Peyer's patch (tissue), 4 donors: ENCODE measurements around the gene SURF4. TPM values are rescaled to one million over a fixed set of nuclear protein-coding genes. Genes with fewer than 3 reads are reported as not detected.
A peak's percentile ranks its signal among the peaks of the same experiment; 100 is the strongest.

Experiments
- DNase-seq, 3 donors: peaks; one replicate each; pipeline ENCODE4 v3.0.0-alpha.2; 2017 to 2019
- H3K27ac ChIP-seq, 4 donors: fragments of 200-600 bp; sonication (generic); one replicate each; pipeline ENCODE4 v1.5.1; 2016 to 2019
- H3K27me3 ChIP-seq, 2 donors: fragments of 200-600 bp; sonication (generic); one replicate each; pipeline ENCODE4 v1.5.1; 2019
- H3K36me3 ChIP-seq, 3 donors: fragments of 200-600 bp; sonication (generic); one replicate each; pipeline ENCODE4 v1.5.1; 2016 to 2019
- H3K4me1 ChIP-seq, 4 donors: fragments of 200-600 bp; sonication (generic); one replicate each; pipeline ENCODE4 v1.5.1; 2016 to 2019
- H3K4me3 ChIP-seq, 4 donors: fragments of 200-600 bp; sonication (generic); 1 replicate in 3 of 4; 2 replicates in 1 of 4; pipeline ENCODE4 v1.5.1; 2016 to 2019; ENCODE audit warnings: mild to moderate bottlenecking in 1 of 4
- H3K9me3 ChIP-seq, 4 donors: fragments of 200-600 bp; sonication (generic); one replicate each; pipeline ENCODE4 v1.5.1; 2016 to 2019; ENCODE audit warnings: mild to moderate bottlenecking in 1 of 4
- POLR2A ChIP-seq, 2 donors: fragments of 450-650 bp; IDR thresholded peaks; one replicate each; pipeline ENCODE4 v1.5.1; 2017; ENCODE audit warnings: antibody characterized with exemption in 2 of 2, mild to moderate bottlenecking in 2 of 2, moderate library complexity in 2 of 2
- total RNA-seq, 4 donors: library from RNA; depleted of rRNA; stranded (reverse); fragments of >200 nt; gene quantifications; one replicate each; pipeline ENCODE4 v1.1.0, GENCODE V29; 2016
- TF ChIP-seq, protein P1 (sequence below), 6 experiments: fragments of 450-650 bp in 4 of 6; fragments of 200-600 bp in 2 of 6; sonication (generic) in 1 of 6; IDR thresholded peaks; one replicate each; pipeline ENCODE4 v1.5.1; 2017 to 2019; ENCODE audit warnings: antibody characterized with exemption in 6 of 6, mild to moderate bottlenecking in 3 of 6, moderate library complexity in 1 of 6

SURF4 gene
- total RNA-seq, 4 donors from 2014 or later = 56.9 to 281 (median 225) TPM

DNA sequence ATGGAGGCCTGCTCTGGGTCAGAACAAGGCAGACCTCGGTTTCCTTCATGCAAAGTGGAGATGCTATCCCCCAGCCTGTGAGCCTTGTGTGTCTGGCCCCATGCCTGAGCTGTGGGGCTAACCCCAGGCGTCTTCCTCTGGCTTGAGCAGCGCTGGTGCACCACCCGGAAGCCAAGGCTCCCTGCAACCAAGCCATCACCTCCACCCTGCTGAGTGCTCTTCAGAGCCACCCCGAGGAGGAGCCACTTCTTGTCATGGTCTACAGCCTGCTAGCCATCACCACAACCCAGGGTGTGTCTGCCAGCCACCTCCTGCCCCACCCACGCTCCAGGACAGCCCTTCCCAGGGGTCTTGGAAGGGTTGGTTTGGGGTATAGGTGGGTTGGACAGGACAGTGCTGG, 25.7 kb upstream of the SURF4 start:
- H3K36me3 ChIP-seq = peaks cover 0 to 26% (median 0%) of the 10 kb centered on the region in 3 donors
- no peak for DNase-seq
- TF ChIP-seq, protein P1, sequence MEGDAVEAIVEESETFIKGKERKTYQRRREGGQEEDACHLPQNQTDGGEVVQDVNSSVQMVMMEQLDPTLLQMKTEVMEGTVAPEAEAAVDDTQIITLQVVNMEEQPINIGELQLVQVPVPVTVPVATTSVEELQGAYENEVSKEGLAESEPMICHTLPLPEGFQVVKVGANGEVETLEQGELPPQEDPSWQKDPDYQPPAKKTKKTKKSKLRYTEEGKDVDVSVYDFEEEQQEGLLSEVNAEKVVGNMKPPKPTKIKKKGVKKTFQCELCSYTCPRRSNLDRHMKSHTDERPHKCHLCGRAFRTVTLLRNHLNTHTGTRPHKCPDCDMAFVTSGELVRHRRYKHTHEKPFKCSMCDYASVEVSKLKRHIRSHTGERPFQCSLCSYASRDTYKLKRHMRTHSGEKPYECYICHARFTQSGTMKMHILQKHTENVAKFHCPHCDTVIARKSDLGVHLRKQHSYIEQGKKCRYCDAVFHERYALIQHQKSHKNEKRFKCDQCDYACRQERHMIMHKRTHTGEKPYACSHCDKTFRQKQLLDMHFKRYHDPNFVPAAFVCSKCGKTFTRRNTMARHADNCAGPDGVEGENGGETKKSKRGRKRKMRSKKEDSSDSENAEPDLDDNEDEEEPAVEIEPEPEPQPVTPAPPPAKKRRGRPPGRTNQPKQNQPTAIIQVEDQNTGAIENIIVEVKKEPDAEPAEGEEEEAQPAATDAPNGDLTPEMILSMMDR (IDR thresholded peaks at IDR 0.05) = no peak
- TF ChIP-seq POLR2A (IDR thresholded peaks at IDR 0.05) = no peak

DNA sequence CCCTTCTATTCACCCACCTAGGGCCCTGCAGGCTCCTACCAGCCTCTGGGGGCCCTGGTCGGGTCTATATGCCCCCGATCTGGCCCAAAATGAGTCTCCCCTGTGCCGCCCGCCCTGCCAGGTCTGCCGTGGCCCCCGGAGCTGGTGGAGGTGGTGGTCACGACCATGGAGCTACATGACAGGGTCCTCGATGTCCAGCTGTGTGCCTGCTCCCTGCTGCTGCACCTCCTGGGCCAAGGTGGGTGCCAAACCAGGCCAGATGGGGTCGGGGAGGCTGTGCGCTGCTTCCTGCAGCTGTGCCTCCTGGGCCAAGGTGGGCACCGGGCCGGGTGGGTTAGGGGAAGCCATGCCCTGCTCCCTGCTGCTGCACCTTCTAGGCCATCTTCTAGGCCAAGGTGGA, 24.4 kb upstream of the SURF4 start:
- Histone ChIP-seq H3K27me3 (no peaks in the 10 kb centered on the region), H3K4me3 (no peak overlapping the region), H3K4me1 (no peaks in the 10 kb centered on the region), H3K27ac (no peak overlapping the region), H3K9me3 (no peaks in the 10 kb centered on the region), H3K36me3 (peaks cover 0 to 14% (median 0%) of the 10 kb centered on the region in 3 donors)
- TF ChIP-seq, protein P1 (IDR thresholded peaks at IDR 0.05) = no peak
- TF ChIP-seq POLR2A (IDR thresholded peaks at IDR 0.05) = no peak
- DNase-seq = no peak

More for the DNA sequence above, 25.7 kb upstream of the SURF4 start:
- no peaks in the 10 kb centered on the region for H3K9me3 ChIP-seq
- no peak overlapping the region for H3K27ac ChIP-seq
- H3K4me1 ChIP-seq = no peaks in the 10 kb centered on the region
- no peaks in the 10 kb centered on the region for H3K27me3 ChIP-seq
- no peak overlapping the region for H3K4me3 ChIP-seq

DNA sequence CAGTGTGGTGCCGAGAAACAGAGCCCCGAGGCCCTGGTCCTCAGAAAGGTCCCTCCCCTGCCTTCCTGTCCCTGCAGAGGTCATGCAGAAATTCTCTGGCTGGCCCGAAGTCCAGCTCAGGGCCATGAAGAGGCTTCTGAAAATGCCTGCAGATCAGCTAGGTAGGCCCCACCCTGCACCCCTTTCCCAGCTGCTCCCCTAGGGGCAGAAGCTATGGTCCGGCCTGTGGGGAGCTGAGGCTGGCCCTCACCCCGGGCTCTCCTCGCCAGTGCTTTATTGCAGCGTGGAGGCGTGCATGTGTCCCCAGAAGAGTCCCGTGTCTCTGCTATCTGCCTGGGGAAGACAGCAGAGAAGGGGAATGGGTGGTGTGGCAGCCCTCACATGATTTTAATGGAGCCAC, 22.0 kb upstream of the SURF4 start:
- TF ChIP-seq, protein P1 (IDR thresholded peaks at IDR 0.05) = no peak
- TF ChIP-seq POLR2A (IDR thresholded peaks at IDR 0.05) = no peak
- Histone ChIP-seq H3K27me3 (no peaks in the 10 kb centered on the region), H3K27ac (no peak overlapping the region), H3K9me3 (no peaks in the 10 kb centered on the region), H3K4me1 (no peaks in the 10 kb centered on the region), H3K4me3 (no peak overlapping the region), H3K36me3 (peaks cover 0 to 4% (median 0%) of the 10 kb centered on the region in 3 donors)
- no peak for DNase-seq

DNA sequence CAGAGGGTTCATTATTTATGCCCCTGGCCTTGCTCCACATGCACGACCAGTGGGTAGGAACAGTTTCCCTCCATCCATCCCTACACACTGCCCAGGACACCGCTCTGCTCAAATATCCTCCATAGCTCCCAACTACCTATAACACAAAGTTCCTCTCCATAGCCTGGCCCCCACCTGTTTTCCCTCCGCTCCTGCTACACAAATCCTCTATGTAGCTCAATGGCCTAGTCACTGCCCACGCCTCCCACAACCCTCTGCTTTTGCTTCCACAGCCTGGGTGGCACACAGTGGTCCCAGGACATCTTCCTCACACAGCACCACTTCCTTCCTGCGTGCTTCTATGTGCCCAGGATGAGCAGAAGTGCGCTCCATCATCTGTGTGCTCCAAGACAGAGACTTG, 21.5 kb upstream of the SURF4 start:
- H3K27me3 ChIP-seq = no peaks in the 10 kb centered on the region
- TF ChIP-seq, protein P1 (IDR thresholded peaks at IDR 0.05) = no peak
- no peak for TF ChIP-seq POLR2A (IDR thresholded peaks at IDR 0.05)
- DNase-seq = no peak
- H3K36me3 ChIP-seq = peaks cover 0 to 4% (median 0%) of the 10 kb centered on the region in 3 donors
- no peaks in the 10 kb centered on the region for H3K9me3 ChIP-seq
- H3K4me1 ChIP-seq = no peaks in the 10 kb centered on the region
- H3K4me3 ChIP-seq = no peak overlapping the region
- H3K27ac ChIP-seq = no peak overlapping the region

DNA sequence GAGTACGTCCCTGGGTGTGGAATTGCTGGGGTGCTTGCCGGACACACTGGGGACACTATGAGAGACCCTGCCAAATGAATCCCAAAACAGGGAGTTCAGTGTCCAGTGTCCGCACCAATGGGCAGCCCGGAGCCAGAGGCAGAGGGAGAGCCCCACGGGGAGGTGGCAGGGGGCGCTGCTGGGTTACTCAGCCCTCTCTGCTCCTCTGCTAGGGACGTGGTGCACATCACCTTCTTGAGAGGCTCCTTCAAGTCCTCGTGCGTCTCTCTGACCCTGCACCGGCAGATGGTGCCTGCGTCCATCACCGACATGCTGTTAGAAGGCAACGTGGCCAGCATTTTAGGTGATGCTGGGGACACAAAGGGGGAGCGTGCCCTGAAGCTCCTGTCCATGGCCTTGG, 21.1 kb upstream of the SURF4 start:
- Histone ChIP-seq H3K27me3 (no peaks in the 10 kb centered on the region), H3K36me3 (peaks cover 0 to under 1% (median 0%) of the 10 kb centered on the region in 3 donors), H3K4me1 (no peaks in the 10 kb centered on the region), H3K27ac (no peak overlapping the region), H3K9me3 (no peaks in the 10 kb centered on the region), H3K4me3 (no peak overlapping the region)
- no peak for DNase-seq
- TF ChIP-seq POLR2A (IDR thresholded peaks at IDR 0.05) = no peak
- TF ChIP-seq, protein P1 (IDR thresholded peaks at IDR 0.05) = peak in 1 of 6 experiments; percentile 16
